HG02763 (cell line): Measurements from ENCODE around the gene MAGEA1.
"Not testable (repeated sequence)": the region's sequence is repeated elsewhere in the genome, so short reads cannot be mapped to it uniquely, and the experiment has no call there.

Source experiments
- ATAC-seq: cut with Tn5 transposase; IDR thresholded peaks from one replicate; pipeline ENCODE4 v1.9.1; 2021; ENCODE audit warnings: mild to moderate bottlenecking, moderate library complexity; ENCODE audit not compliant: unreplicated experiment

The MAGEA1 gene

GRCh38 chrX:153179131-153179530 is at the start of gene MAGEA1:
Gene MAGEA1, plus strand, starts transcription at chrX:153179284. Its CDS starts 3,106 bp downstream, at chrX:153182390.
- no peak for ATAC-seq

- ATAC-seq, result not testable (repeated sequence)
These were observed 46.2 kb upstream of the MAGEA1 start for GRCh38 chrX:153132924-153133323.

- not testable (repeated sequence) for ATAC-seq
These were observed 40.0 kb upstream of the MAGEA1 start for GRCh38 chrX:153139074-153139473.

GRCh38 chrX:153146288-153146687 is 32.8 kb upstream of the MAGEA1 start:
- not testable (repeated sequence) for ATAC-seq

GRCh38 chrX:153153516-153153915 is 25.6 kb upstream of the MAGEA1 start:
- no peak for ATAC-seq

- ATAC-seq, result no peak
These were observed 21.6 kb upstream of the MAGEA1 start for GRCh38 chrX:153157450-153157849.

GRCh38 chrX:153158319-153158718 is 20.8 kb upstream of the MAGEA1 start:
- no peak for ATAC-seq

GRCh38 chrX:153161952-153162351 is 17.1 kb upstream of the MAGEA1 start:
- ATAC-seq, result no peak

GRCh38 chrX:153164733-153165132 is 14.4 kb upstream of the MAGEA1 start:
- ATAC-seq, result no peak

- ATAC-seq, result not testable (repeated sequence)
These were observed 10.7 kb upstream of the MAGEA1 start for GRCh38 chrX:153168423-153168822.

- no peak for ATAC-seq
These were observed 2.7 kb downstream of the MAGEA1 start for GRCh38 chrX:153181822-153182221.

GRCh38 chrX:153184787-153185186 is 5.7 kb downstream of the MAGEA1 start:
- no peak for ATAC-seq

GRCh38 chrX:153190381-153190780 is 11.3 kb downstream of the MAGEA1 start:
- ATAC-seq, result no peak

- no peak for ATAC-seq
These were observed 21.4 kb downstream of the MAGEA1 start for GRCh38 chrX:153200462-153200861.

- no peak for ATAC-seq
These were observed 27.5 kb downstream of the MAGEA1 start for GRCh38 chrX:153206425-153207046.

GRCh38 chrX:153209347-153209746 is 30.3 kb downstream of the MAGEA1 start:
- no peak for ATAC-seq

- no peak for ATAC-seq
These were observed 35.9 kb downstream of the MAGEA1 start for GRCh38 chrX:153214934-153215333.

- no peak for ATAC-seq
These were observed 37.8 kb downstream of the MAGEA1 start for GRCh38 chrX:153216926-153217325.

- ATAC-seq, result no peak
These were observed 46.5 kb downstream of the MAGEA1 start for GRCh38 chrX:153225438-153226098.

GRCh38 chrX:153226344-153227185 is 47.5 kb downstream of the MAGEA1 start:
- no peak for ATAC-seq
